Left renal cortex interstitium (tissue), 4 donors: Measurements from ENCODE around the gene KRT84. TPM values are rescaled to one million over a fixed set of nuclear protein-coding genes. Genes with fewer than 3 reads are reported as not detected.

Source experiments
- DNase-seq, 4 donors: peaks; one replicate each; pipeline ENCODE4 v3.0.0-alpha.2; 2013; ENCODE audit warnings: low read depth in 4 of 4, low spot score in 2 of 4, missing footprints in 1 of 4
- polyA plus RNA-seq, 4 donors: library from polyadenylated mRNA; unstranded; fragments of 120-200 nt; gene quantifications; one replicate each; pipeline ENCODE4 v1.2.1, GENCODE V29; 2013; ENCODE audit not compliant: insufficient read length in 4 of 4

KRT84 gene
- polyA plus RNA-seq, 4 donors: not detected

GRCh38 chr12:52389313-52390207 is 4.1 kb upstream of the KRT84 start:
- no peak for DNase-seq

- DNase-seq: no peak
Measured at GRCh38 chr12:52387859-52388258, 2.4 kb upstream of the KRT84 start.

DNA sequence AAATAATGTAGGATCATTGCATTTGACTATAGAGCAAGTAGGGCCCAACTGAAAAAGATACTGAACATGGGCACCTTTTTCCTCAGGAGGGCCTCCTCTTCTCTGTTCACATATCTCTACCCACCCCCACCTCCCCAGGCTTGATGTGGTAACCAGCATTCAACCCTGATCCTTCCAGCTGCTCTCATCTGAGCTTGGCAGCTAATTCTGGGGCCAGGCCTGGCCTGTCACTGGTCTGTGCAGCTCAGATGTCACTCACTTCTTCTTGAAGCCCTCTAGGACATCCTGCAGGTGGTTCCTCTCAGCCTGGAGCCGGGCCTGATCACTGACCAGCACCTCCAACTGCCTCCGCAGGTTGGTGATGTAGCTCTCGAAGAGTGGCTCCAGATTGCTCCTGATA is 2.1 kb downstream of the KRT84 start:
- no peak for DNase-seq

GRCh38 chr12:52382854-52383253 is 2.6 kb downstream of the KRT84 start:
- no peak for DNase-seq

- no peak for DNase-seq
Measured at GRCh38 chr12:52381206-52381605, 4.2 kb downstream of the KRT84 start.

DNA sequence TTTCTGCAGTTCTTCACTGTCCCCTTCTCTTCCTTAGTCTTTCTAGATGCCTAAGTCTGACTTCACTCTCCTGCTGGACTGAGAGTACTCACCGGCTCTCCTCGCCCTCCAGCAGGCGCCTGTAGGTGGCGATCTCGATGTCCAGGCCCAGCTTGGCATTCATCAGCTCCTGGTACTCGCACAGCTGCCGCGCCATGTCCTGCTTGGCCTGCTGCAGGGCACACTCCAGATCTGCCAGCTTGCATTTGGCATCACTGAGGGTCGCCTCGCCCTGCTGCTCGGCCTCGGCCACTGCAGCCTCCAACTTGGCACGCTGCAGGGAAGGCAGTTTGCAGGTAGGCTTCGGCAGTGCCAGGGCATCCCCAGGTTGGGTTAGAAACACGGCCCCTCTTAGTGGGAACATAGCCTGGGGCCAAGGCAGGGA is 5.2 kb downstream of the KRT84 start:
- DNase-seq: no peak

- no peak for DNase-seq
Measured at GRCh38 chr12:52379536-52379935, 5.9 kb downstream of the KRT84 start.

DNA sequence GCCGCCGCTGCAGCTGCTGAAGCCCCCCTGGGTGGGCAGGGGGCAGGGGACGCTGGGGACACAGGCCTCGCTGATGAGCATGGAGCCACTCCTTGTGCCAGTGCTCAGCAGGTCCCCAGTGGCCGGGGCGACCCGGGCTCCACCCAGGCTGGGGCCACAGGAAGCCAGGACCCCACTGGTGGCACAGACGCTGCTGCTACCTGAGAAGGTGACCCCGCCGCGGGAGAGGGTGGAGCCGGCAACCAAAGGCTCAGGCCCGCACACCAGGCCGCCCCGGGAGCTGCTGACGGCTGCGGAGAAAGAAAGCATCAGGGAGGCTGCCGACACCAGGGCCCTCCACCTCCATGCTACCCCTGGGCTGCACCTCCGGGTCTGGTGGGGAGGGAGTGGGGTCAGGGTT is 7.4 kb downstream of the KRT84 start:
- DNase-seq: no peak

GRCh38 chr12:52377266-52377665 is 8.2 kb downstream of the KRT84 start:
- DNase-seq: no peak

- DNase-seq: peak; percentile 29 to 81 (median 60)
Measured at GRCh38 chr12:52372216-52373154, 13.0 kb downstream of the KRT84 start.

DNA sequence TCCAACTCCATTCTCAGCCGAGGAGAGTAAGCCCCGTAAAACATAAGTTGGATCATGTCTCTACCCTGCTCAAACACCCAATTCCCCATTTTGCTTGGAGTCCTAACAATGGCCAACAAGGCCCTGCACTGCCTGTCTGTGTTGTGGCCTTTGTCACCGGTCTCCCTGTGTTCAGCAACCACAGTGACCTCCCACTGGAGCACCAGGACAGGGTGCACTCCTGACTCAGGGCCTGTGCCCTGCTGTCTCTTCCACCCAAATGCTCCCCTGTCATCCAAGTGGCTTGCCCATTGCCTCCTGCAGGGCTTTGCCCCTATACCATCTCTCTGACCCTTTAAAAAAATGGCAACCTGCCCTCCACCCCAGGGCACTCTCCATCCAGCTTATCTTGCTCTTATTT is 13.7 kb downstream of the KRT84 start:
- DNase-seq: no peak

GRCh38 chr12:52370926-52371608 is 14.4 kb downstream of the KRT84 start:
- peak in 3 of 4 donors; percentile 18 to 55 (median 26) for DNase-seq

DNA sequence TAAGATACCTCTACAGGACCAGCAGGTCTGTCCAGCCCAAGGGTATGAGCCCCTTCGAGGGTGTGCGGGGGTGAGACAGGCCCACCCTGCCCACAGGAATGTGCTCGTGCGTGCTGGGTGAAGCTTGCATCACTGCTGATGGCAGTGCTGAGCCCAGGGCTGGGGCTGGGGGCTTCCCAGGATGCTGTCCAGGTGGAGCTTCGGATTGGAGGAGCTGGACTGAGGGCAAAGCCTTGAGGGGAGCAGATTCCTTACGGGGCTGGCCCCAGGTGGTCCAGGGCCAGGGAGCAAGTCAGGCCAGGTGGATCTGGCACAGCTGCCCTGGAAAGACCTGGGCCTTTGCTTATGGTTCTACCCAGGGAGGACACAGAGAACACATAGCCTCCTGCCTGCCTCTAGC is 15.6 kb downstream of the KRT84 start:
- no peak for DNase-seq

- no peak for DNase-seq
Measured at GRCh38 chr12:52369211-52369610, 16.2 kb downstream of the KRT84 start.

DNA sequence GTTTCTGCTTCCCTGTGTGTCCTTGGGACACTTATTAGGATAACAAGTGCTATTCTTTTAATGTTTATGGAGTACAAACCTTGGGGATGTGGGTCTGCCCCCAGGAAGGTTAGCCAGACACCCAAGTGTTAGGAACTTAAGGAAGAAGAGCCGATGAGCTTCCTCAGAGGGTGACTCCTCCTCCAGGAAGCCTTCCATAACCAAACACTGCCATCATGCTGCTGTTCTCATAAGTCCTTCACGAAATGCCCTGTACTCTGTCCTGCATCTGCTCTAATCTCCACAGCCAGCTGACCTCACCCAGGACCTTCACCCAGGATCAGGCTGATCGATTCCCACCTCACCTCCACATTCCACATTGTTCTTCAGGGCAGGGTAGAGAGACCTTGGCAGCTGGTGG is 16.9 kb downstream of the KRT84 start:
- DNase-seq: no peak

DNA sequence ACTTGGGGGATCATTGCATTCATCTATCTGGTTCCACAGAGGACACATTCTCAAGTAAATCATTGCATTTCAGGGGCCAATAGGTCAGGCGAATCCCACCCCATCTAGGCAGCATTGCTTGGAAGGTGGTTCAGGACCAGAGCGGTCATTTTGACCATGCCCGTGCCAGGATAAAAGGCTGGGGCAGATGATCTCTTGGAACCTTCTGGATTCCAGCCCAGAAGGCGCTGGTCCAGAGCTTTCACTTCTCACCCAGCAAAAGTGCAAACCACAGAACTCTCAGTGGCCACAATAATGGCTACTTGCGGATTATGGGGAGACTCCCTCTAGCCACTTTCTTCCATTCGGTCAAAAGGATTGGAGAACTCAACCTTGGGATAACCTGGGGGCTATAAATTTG is 17.6 kb downstream of the KRT84 start:
- DNase-seq: no peak

- DNase-seq: no peak
Measured at GRCh38 chr12:52366738-52367485, 18.5 kb downstream of the KRT84 start, which contains the start of gene KRT85. TSS of gene KRT85 (minus strand) at chr12:52367481. CDS start at chr12:52367405, 76 bp downstream.

GRCh38 chr12:52364901-52365489 is 20.5 kb downstream of the KRT84 start:
- no peak for DNase-seq

- DNase-seq: no peak
Measured at GRCh38 chr12:52364061-52364460, 21.4 kb downstream of the KRT84 start.
